Activated CD4-positive, alpha-beta T cell treated with anti-CD3 and anti-CD28 coated beads for 36 hours (primary cell): ENCODE data around the gene MSI2. TPM values are rescaled to one million over a fixed set of nuclear protein-coding genes. Genes with fewer than 3 reads are reported as not detected.

Experiments used
- ATAC-seq: fragments of 200-7000 bp; cut with Tn5 transposase; one replicate; pipeline ENCODE4 v1.10.0; 2021; ENCODE audit warnings: mild to moderate bottlenecking, moderate library complexity
- CTCF ChIA-PET: fragments of 350-600 bp; sonication (Branson Sonifier 250); formaldehyde crosslinking; loops from one replicate; lab custom pipeline; 2021; ENCODE audit warnings: antibody characterized with exemption; lab: Charles Lee
- POLR2A ChIA-PET: fragments of 350-600 bp; sonication (Branson Sonifier 250); formaldehyde crosslinking; loops from one replicate; lab custom pipeline; 2021; ENCODE audit warnings: antibody characterized with exemption, inconsistent platforms; lab: Charles Lee
- DNase-seq: peaks from one replicate; pipeline ENCODE4 v3.0.0-alpha.2; 2020
- H3K27ac Mint-ChIP-seq: one replicate; pipeline ENCODE4 v1.8.0; 2021; ENCODE audit warnings: mixed read lengths
- H3K27me3 Mint-ChIP-seq: one replicate; pipeline ENCODE4 v1.8.0; 2021; ENCODE audit warnings: mixed read lengths
- H3K36me3 Mint-ChIP-seq: one replicate; pipeline ENCODE4 v1.8.0; 2021; ENCODE audit warnings: low read depth, mixed read lengths
- H3K4me1 Mint-ChIP-seq: one replicate; pipeline ENCODE4 v1.8.0; 2021; ENCODE audit warnings: mixed read lengths
- H3K4me3 Mint-ChIP-seq: one replicate; pipeline ENCODE4 v1.8.0; 2021; ENCODE audit warnings: mild to moderate bottlenecking, moderate library complexity, mixed read lengths
- H3K9me3 Mint-ChIP-seq: one replicate; pipeline ENCODE4 v1.8.0; 2021; ENCODE audit warnings: low read depth, mixed read lengths
- intact Hi-C, 2 experiments: fragments of 100-400 bp; cut with DNase I in 1 of 2; cut with micrococcal nuclease in 1 of 2; formaldehyde crosslinking; loops; one replicate each; pipeline versions ENCODE4 v1.14.2 to v1.15.1; 2022 to 2024; cut with DNase I, micrococcal nuclease
- total RNA-seq, 2 experiments: library from RNA; stranded (reverse); gene quantifications; one replicate each; pipeline ENCODE4 v1.2.3, GENCODE V29; 2021

MSI2 gene
- total RNA-seq, 2 experiments from 2014 or later, result 55.3 to 57.2 TPM

DNA sequence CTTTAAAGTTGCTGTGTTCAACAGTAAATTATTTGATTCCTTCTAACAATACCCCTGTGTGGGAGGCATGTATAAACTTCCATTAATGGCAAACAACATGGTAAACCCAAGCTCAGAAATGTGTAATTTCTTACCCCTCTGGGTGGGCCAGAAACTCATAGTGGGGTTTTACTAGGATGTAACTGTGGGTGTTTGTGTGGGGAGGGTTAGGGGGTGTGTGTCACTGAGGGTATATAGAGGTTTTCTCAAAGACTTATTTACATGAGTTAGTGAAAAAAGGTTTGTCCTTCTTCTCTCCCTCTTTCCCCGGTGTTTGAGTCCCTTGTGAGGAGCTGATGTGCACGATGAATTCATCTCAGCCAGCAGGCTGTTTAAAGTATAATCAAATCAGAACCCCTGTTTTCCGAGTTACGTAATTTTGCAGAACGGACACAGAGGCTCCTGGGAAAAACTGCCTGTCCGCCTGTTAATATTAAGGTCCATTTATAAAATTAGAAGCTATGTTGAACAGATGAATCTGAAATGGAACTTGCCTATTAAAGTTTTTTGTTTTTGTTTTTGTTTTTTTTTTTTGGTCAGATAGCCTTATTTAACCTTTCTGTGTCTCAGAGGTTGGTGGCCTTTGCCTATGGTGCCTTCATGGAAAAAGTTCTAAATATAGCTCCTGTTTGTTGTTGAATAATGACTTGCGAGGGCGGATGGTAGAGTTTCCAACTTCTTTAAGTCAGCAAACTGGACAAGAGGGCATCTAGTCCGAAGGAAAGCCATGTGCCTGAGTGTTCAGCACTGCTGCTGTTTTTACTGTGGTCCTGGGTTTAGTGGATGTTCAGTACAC, 73.3 kb downstream of the MSI2 start:
- no peak for ATAC-seq
- intact Hi-C loops, result no loop called here
- POLR2A ChIA-PET, result interaction anchor here (0.7 kb wide), 1 partner anchor 1424 kb away, joined by 3 read pairs; no protein-coding TSS in a partner anchor
- peaks cover 10% of the 10 kb centered on the region for H3K36me3 Mint-ChIP-seq
- peaks cover 38% of the 10 kb centered on the region for H3K4me1 Mint-ChIP-seq
- no peak overlapping the region for H3K27ac Mint-ChIP-seq
- CTCF ChIA-PET, result no interaction called here
- no peaks in the 10 kb centered on the region for H3K27me3 Mint-ChIP-seq
- H3K9me3 Mint-ChIP-seq, result no peaks in the 10 kb centered on the region
- no peak for DNase-seq
- H3K4me3 Mint-ChIP-seq, result no peak overlapping the region

DNA sequence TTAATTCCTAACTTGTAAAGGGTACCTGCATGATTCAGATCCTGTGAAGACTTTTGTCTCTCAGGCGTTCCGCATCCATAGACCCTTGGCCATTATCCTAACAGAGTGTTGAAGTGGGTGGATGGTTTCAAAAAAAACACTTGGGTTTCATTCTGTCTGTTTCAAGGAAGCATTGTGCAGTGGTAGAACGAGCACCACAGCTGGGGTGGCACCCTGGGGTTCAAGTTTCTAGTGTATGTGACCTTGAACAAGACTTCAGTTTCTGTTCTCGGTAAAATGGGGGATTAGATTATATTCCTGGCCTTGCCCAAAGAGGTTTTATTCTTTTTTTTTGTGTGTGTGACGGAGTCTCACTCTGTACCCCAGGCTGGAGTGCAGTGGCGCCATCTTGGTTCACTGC, 74.3 kb downstream of the MSI2 start:
- ATAC-seq (no peak), DNase-seq (no peak)
- H3K27me3 Mint-ChIP-seq, result no peaks in the 10 kb centered on the region
- intact Hi-C loops, result no loop called here
- POLR2A ChIA-PET, result no interaction called here
- CTCF ChIA-PET, result no interaction called here
- H3K36me3 Mint-ChIP-seq, result peaks cover 5% of the 10 kb centered on the region
- peaks cover 38% of the 10 kb centered on the region for H3K4me1 Mint-ChIP-seq
- no peak overlapping the region for H3K4me3 Mint-ChIP-seq
- no peaks in the 10 kb centered on the region for H3K9me3 Mint-ChIP-seq
- H3K27ac Mint-ChIP-seq, result no peak overlapping the region

DNA sequence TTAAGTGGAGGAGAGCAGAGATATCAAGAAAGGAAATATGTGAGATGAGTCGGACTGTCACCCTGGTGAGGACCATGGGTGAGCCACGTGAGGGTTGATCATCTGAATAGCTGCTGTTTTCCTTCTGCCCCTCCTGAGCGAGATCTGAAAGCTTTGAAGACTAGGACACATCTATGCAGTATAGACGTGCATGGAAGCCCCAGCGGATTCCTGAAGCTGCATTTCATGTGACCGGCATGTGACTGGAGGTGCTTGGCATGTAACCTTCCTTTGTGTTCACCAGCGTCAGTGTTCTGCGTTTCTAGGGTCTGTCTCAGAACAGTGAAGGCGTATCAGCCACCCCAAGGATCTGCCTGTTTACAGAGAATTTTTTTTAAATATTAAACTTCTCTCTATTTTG, 75.1 kb downstream of the MSI2 start:
- no peak overlapping the region for H3K27ac Mint-ChIP-seq

DNA sequence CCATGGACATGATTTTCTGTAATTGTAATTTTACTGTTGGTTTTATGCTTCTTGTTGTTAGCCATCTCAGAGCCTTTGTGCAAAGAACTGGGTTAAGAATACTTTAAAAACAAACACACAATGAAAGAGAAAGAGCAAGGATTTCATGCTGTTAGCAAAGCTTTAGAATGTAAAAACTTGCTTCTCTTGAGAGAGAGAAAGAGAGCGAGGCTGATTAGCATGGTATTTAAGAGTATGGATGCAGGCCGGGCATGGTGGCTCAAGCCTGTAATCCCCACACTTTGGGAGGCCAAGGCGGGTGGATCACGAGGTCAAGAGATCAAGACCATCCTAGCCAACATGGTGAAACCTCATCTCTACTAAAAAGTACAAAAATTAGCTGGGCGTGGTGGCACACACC, 76.2 kb downstream of the MSI2 start:
- ATAC-seq (no peak), DNase-seq (no peak)
- Mint-ChIP-seq H3K27me3 (no peaks in the 10 kb centered on the region), H3K9me3 (no peaks in the 10 kb centered on the region), H3K36me3 (no peaks in the 10 kb centered on the region), H3K27ac (no peak overlapping the region), H3K4me3 (no peak overlapping the region), H3K4me1 (peaks cover 22% of the 10 kb centered on the region)
- intact Hi-C loops, result no loop called here
- ChIA-PET POLR2A (no interaction called here), CTCF (no interaction called here)

More for the DNA sequence above, 75.1 kb downstream of the MSI2 start:
- Mint-ChIP-seq H3K36me3 (peaks cover 3% of the 10 kb centered on the region), H3K27me3 (no peaks in the 10 kb centered on the region), H3K9me3 (no peaks in the 10 kb centered on the region), H3K4me1 (peaks cover 31% of the 10 kb centered on the region), H3K4me3 (no peak overlapping the region)
- ChIA-PET CTCF (interaction anchor here (1.1 kb wide), 1 partner anchor 88 kb away, joined by 3 read pairs; no protein-coding TSS in a partner anchor), POLR2A (no interaction called here)
- ATAC-seq, result no peak
- DNase-seq, result no peak
- intact Hi-C loops, result no loop called here

DNA sequence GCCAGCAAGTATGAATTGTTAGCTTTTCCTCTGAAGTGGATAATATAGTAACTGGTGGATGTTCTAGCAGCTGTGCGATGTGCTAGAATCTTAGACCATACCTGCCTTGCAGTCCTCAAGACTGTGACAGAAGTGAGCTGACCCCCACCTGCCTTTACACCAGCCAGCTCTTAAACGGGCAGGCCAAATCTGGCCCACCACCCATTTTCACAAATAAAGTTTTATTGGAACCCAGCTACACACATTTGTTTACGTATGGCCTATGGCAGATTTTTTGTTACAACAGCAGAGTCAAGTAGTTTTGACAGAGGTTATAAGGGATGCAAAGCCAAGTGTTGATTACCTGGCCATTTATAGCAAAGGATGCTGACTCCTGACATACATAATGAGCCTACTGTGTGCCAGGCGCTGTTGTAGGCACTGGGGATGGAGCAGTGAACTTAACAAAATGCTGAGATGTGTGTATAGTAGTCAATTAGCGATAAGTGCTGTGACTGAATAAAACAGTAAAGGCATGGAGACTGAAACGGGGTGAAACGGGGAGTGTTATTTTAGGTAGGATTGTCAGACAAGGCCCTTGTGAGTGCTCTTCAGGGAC, 79.0 kb downstream of the MSI2 start:
- Mint-ChIP-seq H3K27ac (no peak overlapping the region), H3K4me1 (peaks cover 15% of the 10 kb centered on the region), H3K4me3 (no peak overlapping the region), H3K9me3 (no peaks in the 10 kb centered on the region), H3K36me3 (peaks cover under 1% of the 10 kb centered on the region), H3K27me3 (no peaks in the 10 kb centered on the region)
- no peak for DNase-seq
- POLR2A ChIA-PET, result no interaction called here
- no peak for ATAC-seq
- CTCF ChIA-PET, result interaction anchor here (1.0 kb wide), 1 partner anchor 92 kb away, joined by 3 read pairs; no protein-coding TSS in a partner anchor
- intact Hi-C loops, result no loop called here

DNA sequence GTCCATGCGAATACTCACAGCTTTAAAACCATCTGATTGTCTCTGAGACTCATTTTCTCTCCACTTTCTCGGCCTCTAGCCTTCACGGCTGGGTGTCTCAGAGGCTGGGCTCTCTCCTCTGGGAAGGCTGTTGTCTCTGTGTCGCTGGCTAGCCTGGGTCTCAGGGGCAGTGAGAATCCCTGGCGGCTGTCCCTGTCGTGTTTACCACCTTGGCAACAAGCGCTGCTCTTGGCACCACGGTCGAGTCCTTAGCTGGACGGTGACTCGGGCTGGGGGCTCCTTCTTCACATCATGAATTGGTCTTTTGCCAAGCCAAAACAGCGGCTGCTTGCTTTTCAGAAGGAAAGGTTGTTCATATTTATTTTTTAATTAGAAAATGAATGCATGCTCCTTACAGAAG, 81.1 kb downstream of the MSI2 start:
- Mint-ChIP-seq H3K4me3 (no peak overlapping the region), H3K9me3 (no peaks in the 10 kb centered on the region), H3K27ac (no peak overlapping the region), H3K36me3 (peaks cover 10% of the 10 kb centered on the region), H3K27me3 (no peaks in the 10 kb centered on the region), H3K4me1 (peaks cover 17% of the 10 kb centered on the region)
- ChIA-PET POLR2A (no interaction called here), CTCF (no interaction called here)
- DNase-seq (no peak), ATAC-seq (no peak)
- intact Hi-C loops, result no loop called here

DNA sequence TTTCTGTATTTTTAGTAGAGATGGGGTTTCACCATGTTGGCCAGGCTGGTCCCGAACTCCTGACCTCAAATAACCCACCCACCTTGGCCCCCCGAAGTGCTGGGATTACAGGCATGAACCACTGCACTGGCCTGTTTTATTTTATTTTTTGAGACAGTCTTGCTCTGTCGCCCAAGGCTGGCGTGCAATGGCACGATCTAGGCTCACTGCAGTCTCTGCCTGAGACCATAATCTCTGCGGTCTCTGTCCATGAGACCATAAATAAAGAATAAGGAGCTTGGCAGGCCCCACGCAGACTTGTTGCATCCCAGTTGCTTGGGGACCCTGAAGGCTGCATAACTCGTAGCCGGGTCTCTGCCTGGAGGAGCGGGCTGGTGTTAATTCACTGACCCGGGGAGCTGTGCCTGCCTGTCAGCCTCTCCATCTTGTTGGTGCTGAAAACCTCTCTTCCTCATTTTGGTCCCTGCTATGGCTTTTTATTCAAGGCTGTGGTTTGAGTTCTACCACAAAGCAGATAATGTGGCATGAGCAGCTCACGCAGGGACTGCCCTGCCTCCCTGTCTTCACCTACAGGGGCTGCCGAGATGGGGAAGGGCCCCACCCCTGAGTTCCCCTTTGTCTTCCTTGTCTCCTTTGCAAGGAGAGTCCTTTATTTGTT, 82.1 kb downstream of the MSI2 start:
- H3K27ac Mint-ChIP-seq, result no peak overlapping the region
- peaks cover 19% of the 10 kb centered on the region for H3K4me1 Mint-ChIP-seq
- ATAC-seq, result no peak

DNA sequence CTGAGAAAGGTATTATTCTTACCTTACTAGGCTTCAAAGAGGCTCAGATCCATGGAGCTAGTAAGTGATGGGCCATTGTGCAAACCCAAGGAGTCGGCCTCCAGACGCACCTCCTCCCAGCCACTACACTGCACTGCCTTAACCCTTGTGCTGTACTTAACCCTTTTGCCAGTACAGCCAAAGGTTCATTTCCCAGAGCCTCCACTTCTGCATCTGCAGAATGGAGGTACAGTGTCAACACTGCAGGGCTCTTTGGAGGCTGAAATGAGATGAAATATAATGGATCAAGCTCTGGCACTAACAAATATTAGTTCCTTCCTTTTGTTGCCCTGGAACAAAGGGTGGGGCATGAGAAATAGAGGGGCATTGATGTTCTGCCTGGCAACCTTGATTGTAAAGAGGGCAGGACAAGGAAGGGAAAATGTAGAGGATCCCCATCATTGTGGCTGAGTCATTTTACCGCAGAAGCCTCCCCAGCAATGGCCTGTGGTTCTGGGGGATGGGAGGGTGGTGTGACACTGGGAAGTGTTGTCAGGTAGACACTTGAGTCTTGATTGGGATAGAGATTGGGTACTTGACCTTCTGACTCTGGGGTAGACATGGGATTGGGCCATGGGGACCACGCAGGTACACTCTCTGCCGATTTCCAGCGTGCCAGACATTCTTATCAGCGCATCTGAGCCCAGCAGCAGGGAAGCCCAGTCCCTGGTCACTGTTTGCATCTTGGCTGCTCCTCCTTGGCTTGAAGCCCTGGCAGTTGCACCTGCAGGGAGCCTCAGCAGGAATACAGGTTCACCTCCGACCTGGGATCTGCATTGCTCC, 84.0 kb downstream of the MSI2 start:
- ATAC-seq (no peak), DNase-seq (no peak)
- no peak overlapping the region for H3K27ac Mint-ChIP-seq
- ChIA-PET POLR2A (no interaction called here), CTCF (interaction anchor here (0.8 to 1.4 kb wide), 2 partner anchors 25 to 97 kb away, joined by 3 to 4 read pairs; no protein-coding TSS in a partner anchor)
- intact Hi-C loops, result no loop called here
- peaks cover 10% of the 10 kb centered on the region for H3K36me3 Mint-ChIP-seq
- peaks cover 19% of the 10 kb centered on the region for H3K4me1 Mint-ChIP-seq
- no peaks in the 10 kb centered on the region for H3K9me3 Mint-ChIP-seq
- H3K27me3 Mint-ChIP-seq, result no peaks in the 10 kb centered on the region
- no peak overlapping the region for H3K4me3 Mint-ChIP-seq

More for the DNA sequence above, 82.1 kb downstream of the MSI2 start:
- H3K27me3 Mint-ChIP-seq, result no peaks in the 10 kb centered on the region
- CTCF ChIA-PET, result interaction anchor here (0.7 kb wide), 1 partner anchor 417 kb away, joined by 3 read pairs; no protein-coding TSS in a partner anchor
- no peaks in the 10 kb centered on the region for H3K9me3 Mint-ChIP-seq
- no peak overlapping the region for H3K4me3 Mint-ChIP-seq
- intact Hi-C loops, result no loop called here
- no peak for DNase-seq
- H3K36me3 Mint-ChIP-seq, result peaks cover 10% of the 10 kb centered on the region
- POLR2A ChIA-PET, result no interaction called here

DNA sequence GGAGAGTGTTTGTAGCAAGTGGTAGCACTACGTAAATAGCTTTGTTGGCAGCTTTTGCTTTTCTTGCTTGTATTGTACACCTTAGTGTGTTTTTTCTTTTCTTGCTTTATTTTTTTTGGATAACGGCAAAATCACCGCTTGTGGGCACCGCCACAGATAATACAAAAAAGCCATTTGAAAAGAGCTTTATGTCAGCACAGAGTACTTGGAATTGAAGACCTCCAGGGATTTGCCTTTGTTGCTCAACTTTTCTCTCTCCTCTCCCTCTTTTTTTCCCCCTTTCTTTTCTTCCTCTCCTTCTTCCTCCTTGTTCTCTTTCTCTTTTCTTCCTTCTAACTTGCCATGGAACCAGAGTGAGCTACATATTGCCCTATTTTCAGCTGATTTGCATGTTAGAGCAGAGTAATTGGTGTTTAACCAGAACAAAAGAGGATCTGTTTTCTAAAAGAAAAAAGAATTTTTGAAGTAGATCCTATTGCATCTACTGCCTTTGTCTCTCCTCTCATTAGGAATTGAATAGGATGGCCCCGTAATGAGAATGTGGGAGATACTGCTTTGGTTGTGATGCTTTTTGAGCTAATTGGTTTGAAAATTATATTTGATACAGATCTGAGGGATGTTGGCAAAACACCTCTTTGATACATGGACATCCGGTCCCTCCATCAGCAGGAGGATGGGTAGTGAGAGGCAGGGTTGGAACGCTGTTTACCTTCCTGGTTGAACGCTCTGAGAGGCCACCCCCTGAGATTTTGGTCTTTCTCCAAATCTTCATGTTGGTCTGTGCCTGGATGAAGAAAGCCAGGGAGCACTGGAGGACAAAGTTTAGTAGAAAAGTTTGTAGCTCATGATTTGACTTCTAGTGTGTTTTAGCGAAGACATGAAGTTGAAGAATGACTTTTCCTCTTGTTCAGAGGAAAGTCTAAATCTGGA, 85.6 kb downstream of the MSI2 start:
- DNase-seq (no peak), ATAC-seq (no peak)
- intact Hi-C loops, result no loop called here
- no peaks in the 10 kb centered on the region for H3K27me3 Mint-ChIP-seq
- H3K36me3 Mint-ChIP-seq, result peaks cover 10% of the 10 kb centered on the region
- H3K4me1 Mint-ChIP-seq, result peaks cover 18% of the 10 kb centered on the region
- POLR2A ChIA-PET, result no interaction called here
- no peak overlapping the region for H3K4me3 Mint-ChIP-seq
- no peak overlapping the region for H3K27ac Mint-ChIP-seq
- CTCF ChIA-PET, result interaction anchor here (1.7 to 2.2 kb wide), 2 partner anchors 18 to 99 kb away, joined by 5 to 7 read pairs; no protein-coding TSS in a partner anchor
- no peaks in the 10 kb centered on the region for H3K9me3 Mint-ChIP-seq

DNA sequence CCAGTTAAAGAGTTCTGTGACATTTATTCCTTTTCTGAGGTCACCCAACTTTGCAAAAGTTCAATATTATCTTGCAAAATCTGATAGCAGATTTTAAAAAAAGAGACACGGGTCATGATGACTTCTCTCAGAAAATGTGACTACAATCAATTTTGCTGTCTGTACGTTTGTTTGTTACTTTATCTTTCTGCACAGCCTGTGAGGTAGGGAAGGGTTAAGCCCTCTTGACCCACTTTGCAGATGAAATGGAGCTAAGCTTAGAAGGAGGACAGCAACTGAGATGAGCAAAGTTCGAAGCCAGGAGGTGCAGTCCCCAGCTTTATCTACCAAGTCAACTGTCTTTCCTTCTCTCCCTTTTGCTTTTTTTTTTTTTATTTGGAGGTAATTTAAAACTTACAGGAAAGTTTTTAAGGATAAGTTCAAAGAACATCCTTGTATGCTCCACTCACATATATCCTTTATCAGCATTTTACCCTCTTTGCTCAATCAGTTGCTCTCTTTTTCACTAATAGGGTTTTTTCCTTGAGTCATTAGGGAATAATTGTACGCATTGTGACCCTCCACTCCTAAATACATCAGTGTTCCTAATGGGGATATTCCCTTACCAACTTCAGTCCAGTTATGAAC, 86.8 kb downstream of the MSI2 start:
- ChIA-PET CTCF (interaction anchor here (1.7 to 2.2 kb wide), 2 partner anchors 17 to 100 kb away, joined by 5 to 7 read pairs; no protein-coding TSS in a partner anchor), POLR2A (no interaction called here)
- no peaks in the 10 kb centered on the region for H3K9me3 Mint-ChIP-seq
- no peak overlapping the region for H3K27ac Mint-ChIP-seq
- no peak for DNase-seq
- H3K27me3 Mint-ChIP-seq, result no peaks in the 10 kb centered on the region
- H3K4me1 Mint-ChIP-seq, result peaks cover 16% of the 10 kb centered on the region
- H3K36me3 Mint-ChIP-seq, result peaks cover 20% of the 10 kb centered on the region
- intact Hi-C loops, result no loop called here
- H3K4me3 Mint-ChIP-seq, result no peak overlapping the region
- ATAC-seq, result no peak
